NCI-H146 treated with DMSO at 0.1 percent for 48 hours (cell line): ENCODE results near the gene BTN1A1.
"Not testable (repeated sequence)": the region's sequence is repeated elsewhere in the genome, so short reads cannot be mapped to it uniquely, and the experiment has no call there.

ENCODE experiments used
- DNase-seq: peaks from one replicate; lab custom pipeline; 2025; ENCODE audit not compliant: unreplicated experiment; lab: John Stamatoyannopoulos, UW

Gene BTN1A1

DNA sequence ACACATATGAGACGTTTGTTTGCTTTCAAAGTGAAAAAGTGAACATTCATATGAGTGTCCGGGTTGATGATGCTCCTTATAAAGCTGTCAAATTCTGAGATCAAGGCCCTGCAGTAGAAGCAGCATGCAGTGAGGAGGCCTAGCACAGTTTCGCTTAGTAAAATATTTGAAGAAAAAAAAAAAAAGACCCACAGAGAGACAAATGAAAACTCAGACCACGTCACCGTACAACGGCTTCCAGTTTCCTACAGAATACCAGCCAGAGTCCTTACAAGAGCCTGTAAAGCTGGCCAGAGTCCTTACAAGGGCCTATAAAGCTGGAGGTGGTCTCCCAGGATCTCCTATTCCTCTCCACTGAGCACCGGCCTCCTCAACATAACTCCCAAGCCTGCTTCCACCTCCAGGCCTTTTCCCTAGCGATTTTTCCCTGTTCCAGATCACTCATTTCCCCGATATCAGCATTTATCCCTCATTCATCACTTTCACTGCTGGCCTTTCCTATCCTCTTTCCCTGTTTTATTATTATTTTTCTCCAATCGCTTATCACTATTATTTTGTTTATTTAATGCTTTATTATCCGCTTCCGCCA, 36.6 kb downstream of the BTN1A1 start:
- peak; percentile 73 for DNase-seq

- peak; percentile 95 for DNase-seq
Measured at GRCh38 chr6:26537160-26537845, 37.2 kb downstream of the BTN1A1 start.

DNA sequence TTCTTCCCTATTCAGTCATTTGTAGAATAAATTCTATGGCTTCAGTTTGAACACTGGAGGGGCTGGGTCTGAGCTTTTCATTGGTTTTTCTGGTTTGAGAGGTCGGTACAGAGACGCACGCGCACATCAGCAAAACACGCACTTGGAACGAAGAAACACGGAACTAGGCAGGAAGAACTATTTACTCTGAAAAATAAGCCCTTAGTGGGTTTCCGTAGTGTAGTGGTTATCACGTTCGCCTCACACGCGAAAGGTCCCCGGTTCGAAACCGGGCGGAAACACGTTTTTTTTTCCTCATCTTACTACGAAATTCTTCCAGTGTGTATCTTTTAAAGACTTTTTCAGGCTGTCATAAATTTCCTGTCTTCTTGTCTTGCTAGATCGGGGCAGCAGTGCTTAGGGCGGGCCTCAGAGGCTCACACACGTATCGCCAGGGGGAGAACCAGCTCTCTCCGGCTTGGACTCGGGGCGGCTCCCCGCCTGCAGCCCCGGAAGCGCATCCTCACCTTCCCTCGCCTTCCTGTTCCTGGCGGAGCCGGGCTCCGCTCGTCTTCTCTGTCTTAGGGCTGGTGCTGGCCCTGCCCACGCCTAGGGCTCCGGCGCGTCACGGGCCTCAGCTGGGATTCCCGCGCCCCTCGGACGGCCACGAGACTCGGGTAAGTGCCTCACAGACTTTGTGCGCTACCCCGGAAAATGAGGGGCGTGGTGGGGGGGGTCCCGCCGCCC, 37.9 kb downstream of the BTN1A1 start, which contains the start of gene HMGN4:
TSS of gene HMGN4 (plus strand) at position 521 of the 726 bp plus-strand sequence. CDS start 6,841 bp downstream, outside the sequence.
- peak; percentile 82 for DNase-seq

DNA sequence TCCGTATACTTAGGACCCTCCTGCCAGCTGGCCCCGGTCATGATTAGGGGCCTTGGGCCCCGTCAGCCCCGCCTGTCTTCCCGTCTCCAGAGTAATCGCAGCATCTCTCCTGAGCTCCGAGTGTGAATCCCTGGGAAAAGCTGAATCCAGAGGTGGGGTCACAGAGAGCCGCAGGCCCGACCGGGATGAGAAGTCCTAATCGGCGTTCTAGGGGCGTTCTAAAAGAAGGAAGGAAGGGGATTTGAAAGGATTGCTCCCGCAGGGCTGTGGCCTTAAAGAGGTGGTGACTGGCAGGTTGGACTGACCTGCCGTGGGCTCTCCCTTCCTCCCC, 38.4 kb downstream of the BTN1A1 start:
- peak; percentile 10 for DNase-seq

DNA sequence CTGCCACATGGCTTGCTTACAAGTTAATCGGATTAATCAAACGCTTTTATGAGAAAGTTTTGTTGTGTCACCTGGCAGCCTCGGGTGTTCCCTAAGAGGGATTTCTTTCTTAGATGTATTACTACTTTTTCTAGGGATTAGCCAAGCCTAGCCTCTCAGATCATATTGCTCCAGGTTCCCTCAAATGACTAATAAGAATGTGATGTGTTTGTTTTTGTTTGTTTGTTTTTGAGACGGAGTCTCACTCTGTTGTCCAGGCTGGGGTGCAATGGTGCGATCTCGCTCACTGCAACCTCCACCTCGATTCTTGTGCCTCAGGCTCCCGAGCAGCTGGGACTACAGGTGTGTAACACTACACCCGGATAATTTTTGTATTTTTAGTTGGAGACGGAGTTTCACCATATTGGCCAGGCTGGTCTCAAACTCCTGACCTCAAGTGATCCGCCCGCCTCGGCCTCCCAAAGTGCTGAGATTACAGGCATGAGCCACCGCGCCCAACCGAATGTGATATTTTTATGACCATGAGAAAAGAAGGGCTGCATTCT, 39.0 kb downstream of the BTN1A1 start:
- no peak for DNase-seq

GRCh38 chr6:26541579-26541978, 41.5 kb downstream of the BTN1A1 start:
- DNase-seq: no peak

DNA sequence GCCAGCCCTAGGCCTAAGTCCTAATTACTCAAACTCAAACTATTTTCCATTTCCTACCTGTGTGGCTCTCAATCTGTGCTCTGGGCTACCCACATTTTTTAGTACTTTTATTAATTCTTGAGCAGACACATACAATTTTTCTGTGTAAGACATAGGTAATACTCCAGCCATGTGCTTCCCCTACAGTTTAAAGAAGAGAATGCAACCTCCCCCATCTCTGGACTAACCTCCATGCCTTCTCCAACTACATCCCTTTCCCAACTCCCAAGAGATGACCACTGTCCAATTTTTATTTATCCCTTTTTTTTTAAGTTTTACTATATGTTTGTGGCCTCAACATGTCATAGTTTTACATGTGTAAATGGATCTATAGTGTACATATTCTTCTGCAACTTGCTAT, 43.9 kb downstream of the BTN1A1 start:
- DNase-seq: no peak

DNA sequence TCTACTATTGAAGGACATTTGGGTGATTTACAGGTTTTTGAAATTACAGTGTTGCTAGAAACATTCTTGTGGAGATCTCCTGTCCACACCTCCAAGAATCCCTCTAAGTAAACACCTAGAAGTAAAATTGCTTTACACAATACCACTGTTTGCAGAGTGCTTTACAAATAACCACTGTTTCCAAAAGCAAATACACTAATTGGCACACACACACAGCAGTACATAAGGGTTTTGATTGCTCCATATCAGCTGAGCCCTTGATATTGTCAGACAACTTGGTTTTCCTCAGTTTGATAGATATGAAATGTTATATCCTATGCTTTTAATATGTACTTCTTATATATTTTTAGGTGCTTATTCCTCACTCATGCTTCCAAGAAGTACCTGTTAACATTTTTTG, 44.4 kb downstream of the BTN1A1 start:
- peak; percentile 70 for DNase-seq

DNA sequence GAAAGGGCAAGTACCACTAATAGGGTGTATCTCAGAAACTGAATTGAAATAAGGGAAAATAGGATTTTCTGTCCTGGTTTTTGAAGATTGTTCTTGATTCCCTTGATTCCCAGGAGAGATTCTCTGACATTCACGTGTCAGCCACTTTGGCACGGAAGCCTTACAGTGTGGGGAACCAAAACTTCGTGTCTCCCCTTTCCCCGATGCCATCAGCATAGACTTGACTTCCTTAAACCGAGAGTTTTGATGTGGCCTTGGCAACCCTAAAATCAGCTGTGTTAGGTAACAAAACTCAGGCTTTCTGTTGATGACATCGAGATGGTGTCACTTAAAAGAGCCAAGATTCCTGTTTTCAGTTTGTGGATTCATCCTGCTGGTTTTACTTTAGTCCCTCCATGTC, 45.5 kb downstream of the BTN1A1 start:
- no peak for DNase-seq

GRCh38 chr6:26547363-26547762, 47.3 kb downstream of the BTN1A1 start:
- DNase-seq: not testable (repeated sequence)

GRCh38 chr6:26550250-26550993, 50.3 kb downstream of the BTN1A1 start:
- peak; percentile 91 for DNase-seq

GRCh38 chr6:26552205-26552604, 52.1 kb downstream of the BTN1A1 start:
- no peak for DNase-seq

DNA sequence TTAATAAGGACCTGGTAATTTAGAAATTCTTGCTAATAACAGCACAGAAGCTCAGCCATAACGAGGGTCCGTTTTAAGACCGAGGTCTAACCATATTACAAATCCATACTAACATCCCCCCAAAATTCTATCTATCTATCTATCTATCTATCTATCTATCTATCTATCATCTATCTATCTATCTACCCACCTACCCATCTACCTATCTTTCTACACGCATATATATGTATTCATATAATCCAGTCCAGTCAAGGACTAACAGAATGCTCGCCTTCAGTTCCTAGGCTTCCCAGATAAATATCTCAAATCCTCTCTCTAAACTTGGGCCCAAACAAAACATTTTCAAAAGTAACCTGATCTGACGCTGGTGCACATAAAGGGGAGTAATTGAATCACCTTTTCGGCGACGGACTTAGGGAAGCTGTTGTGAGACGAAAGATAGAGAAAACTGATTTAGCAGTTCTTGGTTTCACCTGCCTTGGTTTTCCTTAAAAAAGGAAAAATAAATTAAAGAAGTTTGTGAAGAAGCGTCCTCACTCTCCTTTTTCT, 52.6 kb downstream of the BTN1A1 start:
- DNase-seq: no peak

DNA sequence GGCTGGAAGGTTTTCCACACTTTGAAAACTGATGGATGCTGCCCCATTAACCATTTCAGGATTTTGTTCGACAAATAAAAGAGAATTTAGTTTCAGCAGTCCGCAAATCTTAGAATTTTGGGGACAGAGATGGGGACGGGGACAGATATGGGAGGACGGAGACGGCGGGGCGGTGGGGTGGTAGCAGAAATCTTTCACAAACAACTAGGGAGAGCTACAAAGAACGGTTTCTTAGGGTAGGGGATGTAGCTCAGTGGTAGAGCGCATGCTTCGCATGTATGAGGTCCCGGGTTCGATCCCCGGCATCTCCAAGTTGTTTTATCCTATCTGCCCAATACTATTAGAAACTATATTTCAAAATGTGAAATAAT, 53.1 kb downstream of the BTN1A1 start:
- peak; percentile 73 for DNase-seq

- peak; percentile 94 for DNase-seq
Measured at GRCh38 chr6:26553635-26554446, 53.7 kb downstream of the BTN1A1 start.

DNA sequence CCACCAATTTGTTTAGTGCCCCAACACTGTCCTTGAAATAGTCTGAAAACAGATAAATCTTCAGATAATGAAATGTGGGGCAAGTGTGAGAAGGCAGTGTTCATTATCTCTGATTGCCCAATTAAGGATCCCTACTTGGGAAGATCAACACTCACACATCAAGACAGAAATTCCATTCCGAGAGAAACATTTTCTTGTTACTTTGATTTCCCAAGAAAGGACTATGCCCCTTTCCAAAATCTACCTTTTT, 54.3 kb downstream of the BTN1A1 start:
- no peak for DNase-seq

- peak; percentile 61 for DNase-seq
Measured at GRCh38 chr6:26554697-26555504, 54.8 kb downstream of the BTN1A1 start.

GRCh38 chr6:26555505-26556262, 55.6 kb downstream of the BTN1A1 start:
- peak; percentile 35 for DNase-seq
